Vagina (tissue), 2 donors: ENCODE results near the gene SPTLC3. TPM values are rescaled to one million over a fixed set of nuclear protein-coding genes. Genes with fewer than 3 reads are reported as not detected.

ENCODE experiments used
- DNase-seq, 2 donors: peaks; one replicate each; pipeline ENCODE4 v3.0.0-alpha.2; 2017; ENCODE audit errors: extremely low spot score in 2 of 2
- H3K27ac ChIP-seq: fragments of 200-600 bp; sonication (generic); one replicate; pipeline ENCODE4 v1.5.1; 2019
- H3K27me3 ChIP-seq: fragments of 200-600 bp; sonication (generic); one replicate; pipeline ENCODE4 v1.5.1; 2019
- H3K36me3 ChIP-seq, 2 donors: fragments of 200-600 bp; sonication (generic); one replicate each; pipeline ENCODE4 v1.5.1; 2017 to 2019
- H3K4me1 ChIP-seq: fragments of 200-600 bp; sonication (generic); one replicate; pipeline ENCODE4 v1.5.1; 2019
- H3K4me3 ChIP-seq, 2 donors: fragments of 200-600 bp; sonication (generic); 1 replicate in 1 of 2; 2 replicates in 1 of 2; pipeline ENCODE4 v1.5.1; 2016 to 2019
- H3K9me3 ChIP-seq: fragments of 200-600 bp; sonication (generic); one replicate; pipeline ENCODE4 v1.5.1; 2019
- POLR2A ChIP-seq, 2 donors: fragments of 450-650 bp; IDR thresholded peaks; one replicate each; pipeline ENCODE4 v1.6.1; 2017; ENCODE audit warnings: antibody characterized with exemption in 2 of 2, mild to moderate bottlenecking in 2 of 2, moderate library complexity in 2 of 2
- POLR2AphosphoS5 ChIP-seq, 2 donors: sonication (generic); formaldehyde crosslinking; IDR thresholded peaks; one replicate each; pipeline ENCODE4 v1.9.0; 2017; ENCODE audit warnings: antibody characterized with exemption in 2 of 2, mild to moderate bottlenecking in 2 of 2, low read depth in 1 of 2; ENCODE audit not compliant: insufficient read depth in 1 of 2
- intact Hi-C: fragments of 100-400 bp; cut with DNase I; formaldehyde crosslinking; loops from one replicate; pipeline ENCODE4 v1.15.1; 2023
- total RNA-seq: library from RNA; depleted of rRNA; stranded (reverse); fragments of >200 nt; gene quantifications from one replicate; pipeline ENCODE4 v1.2.3, GENCODE V29; 2016
- TF ChIP-seq, protein P1 (sequence below), 3 experiments: fragments of 450-650 bp in 2 of 3; fragments of 200-600 bp in 1 of 3; sonication (generic) in 1 of 3; IDR thresholded peaks; one replicate each; pipeline ENCODE4 v1.5.1; 2017 to 2019; ENCODE audit warnings: antibody characterized with exemption in 3 of 3, mild to moderate bottlenecking in 2 of 3, moderate library complexity in 2 of 3

Gene SPTLC3
- total RNA-seq, 1 donor from 2014 or later: 5.9 TPM

GRCh38 chr20:12969071-12969669 is 39.6 kb upstream of the SPTLC3 start:
- Histone ChIP-seq H3K9me3 (no peaks in the 10 kb centered on the region), H3K27ac (no peak overlapping the region), H3K27me3 (no peaks in the 10 kb centered on the region), H3K36me3 (no peaks in the 10 kb centered on the region), H3K4me1 (no peaks in the 10 kb centered on the region), H3K4me3 (no peak overlapping the region)
- intact Hi-C loops: loop anchor here (10.0 kb wide), 1 partner anchor 136 kb away; no protein-coding TSS in a partner anchor
- TF ChIP-seq, protein P1, sequence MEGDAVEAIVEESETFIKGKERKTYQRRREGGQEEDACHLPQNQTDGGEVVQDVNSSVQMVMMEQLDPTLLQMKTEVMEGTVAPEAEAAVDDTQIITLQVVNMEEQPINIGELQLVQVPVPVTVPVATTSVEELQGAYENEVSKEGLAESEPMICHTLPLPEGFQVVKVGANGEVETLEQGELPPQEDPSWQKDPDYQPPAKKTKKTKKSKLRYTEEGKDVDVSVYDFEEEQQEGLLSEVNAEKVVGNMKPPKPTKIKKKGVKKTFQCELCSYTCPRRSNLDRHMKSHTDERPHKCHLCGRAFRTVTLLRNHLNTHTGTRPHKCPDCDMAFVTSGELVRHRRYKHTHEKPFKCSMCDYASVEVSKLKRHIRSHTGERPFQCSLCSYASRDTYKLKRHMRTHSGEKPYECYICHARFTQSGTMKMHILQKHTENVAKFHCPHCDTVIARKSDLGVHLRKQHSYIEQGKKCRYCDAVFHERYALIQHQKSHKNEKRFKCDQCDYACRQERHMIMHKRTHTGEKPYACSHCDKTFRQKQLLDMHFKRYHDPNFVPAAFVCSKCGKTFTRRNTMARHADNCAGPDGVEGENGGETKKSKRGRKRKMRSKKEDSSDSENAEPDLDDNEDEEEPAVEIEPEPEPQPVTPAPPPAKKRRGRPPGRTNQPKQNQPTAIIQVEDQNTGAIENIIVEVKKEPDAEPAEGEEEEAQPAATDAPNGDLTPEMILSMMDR (IDR thresholded peaks at IDR 0.05): no peak
- TF ChIP-seq POLR2A (IDR thresholded peaks at IDR 0.05) (no peak), POLR2AphosphoS5 (IDR thresholded peaks at IDR 0.05; ENCODE audit: insufficient read depth in 1 of 2, low read depth in 1 of 2) (no peak)
- no peak for DNase-seq

- intact Hi-C loops: no loop called here
- Histone ChIP-seq H3K36me3 (no peaks in the 10 kb centered on the region), H3K4me3 (no peak overlapping the region), H3K27ac (no peak overlapping the region), H3K9me3 (no peaks in the 10 kb centered on the region), H3K27me3 (no peaks in the 10 kb centered on the region), H3K4me1 (no peaks in the 10 kb centered on the region)
- DNase-seq: no peak
- TF ChIP-seq, protein P1 (IDR thresholded peaks at IDR 0.05): peak in 2 of 3 experiments; percentile 27 to 38
- TF ChIP-seq POLR2A (IDR thresholded peaks at IDR 0.05) (no peak), POLR2AphosphoS5 (IDR thresholded peaks at IDR 0.05; ENCODE audit: insufficient read depth in 1 of 2, low read depth in 1 of 2) (no peak)
Observed at GRCh38 chr20:12970372-12970821, 38.4 kb upstream of the SPTLC3 start.

GRCh38 chr20:12975833-12976608 is 32.8 kb upstream of the SPTLC3 start:
- no peak overlapping the region for H3K27ac ChIP-seq
- no peak for DNase-seq
- H3K9me3 ChIP-seq: no peaks in the 10 kb centered on the region
- H3K4me1 ChIP-seq: no peaks in the 10 kb centered on the region
- intact Hi-C loops: no loop called here
- H3K36me3 ChIP-seq: no peaks in the 10 kb centered on the region
- no peaks in the 10 kb centered on the region for H3K27me3 ChIP-seq
- TF ChIP-seq, protein P1 (IDR thresholded peaks at IDR 0.05): no peak
- no peak for TF ChIP-seq POLR2A (IDR thresholded peaks at IDR 0.05)
- no peak for TF ChIP-seq POLR2AphosphoS5 (IDR thresholded peaks at IDR 0.05; ENCODE audit: insufficient read depth in 1 of 2, low read depth in 1 of 2)
- no peak overlapping the region for H3K4me3 ChIP-seq

DNA sequence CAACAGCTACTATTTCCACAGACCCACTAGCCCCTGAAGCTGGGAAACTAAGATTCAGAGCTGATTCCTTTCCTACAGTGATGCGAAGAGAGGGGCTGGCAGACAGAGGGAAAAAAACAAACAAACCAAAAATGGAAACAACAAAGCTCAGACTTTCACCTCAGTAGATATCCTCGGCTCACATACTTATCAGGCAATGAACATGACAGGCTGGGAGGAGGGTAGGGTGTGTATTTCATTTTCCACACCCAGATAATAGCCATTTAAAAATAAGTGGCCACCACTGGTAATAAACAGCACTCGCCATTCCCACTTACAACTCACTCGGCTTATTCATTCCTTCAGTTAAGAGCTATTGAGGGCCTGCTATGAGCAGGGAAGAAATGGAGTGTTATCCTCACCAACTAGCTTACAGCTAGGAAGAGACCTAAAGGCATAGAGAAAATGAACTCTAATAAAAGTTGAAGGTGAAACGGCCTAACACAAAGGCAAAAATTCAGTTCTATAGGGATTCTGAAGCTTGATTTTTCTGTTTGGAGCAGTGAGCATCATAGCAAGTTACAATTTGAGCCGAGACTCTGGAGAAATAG is 32.0 kb upstream of the SPTLC3 start:
- no peak for DNase-seq
- H3K4me1 ChIP-seq: no peaks in the 10 kb centered on the region
- no peaks in the 10 kb centered on the region for H3K27me3 ChIP-seq
- H3K4me3 ChIP-seq: no peak overlapping the region
- no peaks in the 10 kb centered on the region for H3K9me3 ChIP-seq
- intact Hi-C loops: no loop called here
- TF ChIP-seq POLR2AphosphoS5 (IDR thresholded peaks at IDR 0.05; ENCODE audit: insufficient read depth in 1 of 2, low read depth in 1 of 2) (no peak), POLR2A (IDR thresholded peaks at IDR 0.05) (no peak)
- TF ChIP-seq, protein P1 (IDR thresholded peaks at IDR 0.05): no peak
- no peak overlapping the region for H3K27ac ChIP-seq
- H3K36me3 ChIP-seq: no peaks in the 10 kb centered on the region
